Esophagus muscularis mucosa (tissue), 3 donors: ENCODE measurements around the gene TFAP2A.

Experiments
- CTCF ChIP-seq, 3 experiments: fragments of 200-600 bp in 2 of 3; fragments of 450-650 bp in 1 of 3; sonication (generic) in 2 of 3; IDR thresholded peaks; one replicate each; pipeline ENCODE4 v1.5.1; 2017 to 2019; ENCODE audit warnings: antibody characterized with exemption in 3 of 3, mild to moderate bottlenecking in 2 of 3, moderate library complexity in 1 of 3
- POLR2AphosphoS5 ChIP-seq, 2 donors: sonication (generic); formaldehyde crosslinking; IDR thresholded peaks; one replicate each; pipeline ENCODE4 v1.6.1; 2017; ENCODE audit warnings: antibody characterized with exemption in 2 of 2

- TF ChIP-seq CTCF (IDR thresholded peaks at IDR 0.05) (no peak), POLR2AphosphoS5 (IDR thresholded peaks at IDR 0.05) (no peak)
Observed at GRCh38 chr6:10449751-10450150, 34.9 kb upstream of the TFAP2A start.
